HepG2 (cell line): ENCODE results near the gene NOCT.

Source experiments
- RBM39 ChIP-seq: fragments of 200-400 bp; formaldehyde crosslinking; IDR thresholded peaks from one replicate; pipeline ENCODE4 v1.6.1; 2018; ENCODE audit warnings: antibody characterized with exemption, mild to moderate bottlenecking, low read depth, low read length; ENCODE audit not compliant: poor library complexity, severe bottlenecking
- SETDB1 ChIP-seq: sonication (generic); formaldehyde crosslinking; IDR thresholded peaks from 2 replicates; pipeline ENCODE4 v1.5.1; 2020; ENCODE audit warnings: missing genetic modification reagents, mild to moderate bottlenecking, borderline replicate concordance
- ZNF329 ChIP-seq: sonication (generic); formaldehyde crosslinking; IDR thresholded peaks from 2 replicates; pipeline ENCODE4 v1.9.0; 2021; ENCODE audit warnings: low read depth, mild to moderate bottlenecking, missing genetic modification reagents

DNA sequence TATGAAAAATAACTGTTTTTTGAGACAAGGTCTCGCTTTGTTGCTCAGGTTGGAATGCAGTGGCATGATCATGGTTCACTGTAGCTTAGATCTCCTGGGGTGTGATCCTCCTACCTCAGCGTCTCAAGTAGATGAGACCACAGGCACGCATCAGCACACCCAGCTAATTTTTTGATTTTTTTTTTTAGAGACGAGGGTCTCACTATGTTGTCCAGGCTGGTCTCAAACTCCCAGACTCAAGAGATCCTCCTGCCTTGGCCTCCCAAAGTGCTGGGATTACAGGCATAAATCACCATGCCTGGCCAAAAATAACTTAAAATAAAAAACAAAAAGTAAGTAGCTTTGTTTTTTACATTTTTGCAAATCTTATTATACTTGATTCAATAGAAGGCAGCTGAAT, 63.3 kb downstream of the NOCT start:
- TF ChIP-seq RBM39 (no peak), SETDB1 (no peak), ZNF329 (no peak)
